ENCODE results near the gene ZFPL1. TPM values are rescaled to one million over a fixed set of nuclear protein-coding genes. Genes with fewer than 3 reads are reported as not detected.

Gene ZFPL1
- total RNA-seq, 1 donor from 2014 or later: 25.9 TPM

DNA sequence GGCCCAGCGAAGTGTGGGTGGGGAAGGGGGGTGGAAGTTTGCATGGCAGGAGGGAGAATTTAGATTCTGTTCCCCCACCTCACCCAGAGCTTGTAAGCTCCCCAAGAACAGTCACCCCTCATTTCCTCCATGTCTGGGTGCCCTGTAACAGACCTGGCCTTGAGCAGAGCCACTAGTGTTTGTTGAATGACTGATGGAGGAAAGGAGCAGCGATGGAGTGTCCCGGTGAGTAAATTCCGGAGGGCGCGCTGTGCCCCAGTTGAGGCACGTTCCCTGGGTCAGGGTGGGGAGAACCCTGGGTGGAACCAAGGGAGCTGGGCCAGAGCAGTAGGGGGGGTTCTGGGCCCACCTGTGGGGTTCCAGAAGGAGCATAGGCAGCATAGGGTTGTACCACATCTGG is 26.5 kb upstream of the ZFPL1 start:
- peaks cover 9% of the 10 kb centered on the region for H3K27me3 Mint-ChIP-seq (ENCODE audit: unreplicated experiment)
- no peak overlapping the region for H3K27ac Mint-ChIP-seq (ENCODE audit: unreplicated experiment)
- no peak for TF ChIP-seq CTCF (IDR thresholded peaks at IDR 0.05; ENCODE audit: unreplicated experiment)
- DNase-seq (ENCODE audit: low spot score): no peak
- H3K9me3 Mint-ChIP-seq (ENCODE audit: unreplicated experiment): no peaks in the 10 kb centered on the region
- no peaks in the 10 kb centered on the region for H3K36me3 Mint-ChIP-seq (ENCODE audit: low read depth, unreplicated experiment)
- H3K4me3 Mint-ChIP-seq (ENCODE audit: unreplicated experiment): no peak overlapping the region
- no peaks in the 10 kb centered on the region for H3K4me1 Mint-ChIP-seq (ENCODE audit: unreplicated experiment)

GRCh38 chr11:65058012-65058411 is 26.0 kb upstream of the ZFPL1 start:
- Mint-ChIP-seq H3K9me3 (ENCODE audit: unreplicated experiment) (no peaks in the 10 kb centered on the region), H3K27me3 (ENCODE audit: unreplicated experiment) (peaks cover 9% of the 10 kb centered on the region), H3K4me3 (ENCODE audit: unreplicated experiment) (no peak overlapping the region), H3K27ac (ENCODE audit: unreplicated experiment) (no peak overlapping the region), H3K36me3 (ENCODE audit: low read depth, unreplicated experiment) (no peaks in the 10 kb centered on the region), H3K4me1 (ENCODE audit: unreplicated experiment) (no peaks in the 10 kb centered on the region)
- no peak for DNase-seq (ENCODE audit: low spot score)
- TF ChIP-seq CTCF (IDR thresholded peaks at IDR 0.05; ENCODE audit: unreplicated experiment): no peak

- TF ChIP-seq CTCF (IDR thresholded peaks at IDR 0.05; ENCODE audit: unreplicated experiment): no peak
- DNase-seq (ENCODE audit: low spot score): no peak
- no peak within 1 kb of the TSS for H3K27ac Mint-ChIP-seq (ENCODE audit: unreplicated experiment)
- H3K27me3 Mint-ChIP-seq (ENCODE audit: unreplicated experiment): peaks cover 9% of the 10 kb centered on the region
- H3K36me3 Mint-ChIP-seq (ENCODE audit: low read depth, unreplicated experiment): no peaks in the 10 kb centered on the region
- H3K9me3 Mint-ChIP-seq (ENCODE audit: unreplicated experiment): no peaks in the 10 kb centered on the region
- no peak within 1 kb of the TSS for H3K4me3 Mint-ChIP-seq (ENCODE audit: unreplicated experiment)
- no peaks in the 10 kb centered on the region for H3K4me1 Mint-ChIP-seq (ENCODE audit: unreplicated experiment)
These were observed 25.5 kb upstream of the ZFPL1 start, which contains the start of gene NAALADL1 for GRCh38 chr11:65058419-65059054. Gene NAALADL1 (minus strand): TSS chr11:65058553. CDS start chr11:65058521, 32 bp downstream.

DNA sequence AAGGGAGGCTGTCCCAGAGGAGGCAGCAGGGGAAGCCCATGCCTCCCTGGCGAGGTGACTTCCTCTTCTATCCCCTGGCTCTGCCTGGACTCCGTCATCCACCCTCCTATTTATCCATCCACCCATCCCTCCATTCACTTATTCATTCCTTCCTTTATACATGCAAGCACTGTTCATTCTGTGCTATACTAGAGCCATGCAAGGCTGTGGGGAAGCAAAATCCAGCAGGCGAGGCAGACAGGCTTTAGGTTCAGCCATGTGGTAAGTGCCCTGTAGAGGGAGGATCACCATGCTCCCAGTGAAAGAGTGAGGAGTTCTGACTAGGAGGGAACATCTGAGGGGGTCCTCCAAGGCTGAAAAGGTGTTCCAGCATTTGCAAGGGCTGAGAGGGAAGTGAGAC is 24.5 kb upstream of the ZFPL1 start:
- no peak for DNase-seq (ENCODE audit: low spot score)
- TF ChIP-seq CTCF (IDR thresholded peaks at IDR 0.05; ENCODE audit: unreplicated experiment): no peak
- Mint-ChIP-seq H3K4me1 (ENCODE audit: unreplicated experiment) (no peaks in the 10 kb centered on the region), H3K9me3 (ENCODE audit: unreplicated experiment) (no peaks in the 10 kb centered on the region), H3K36me3 (ENCODE audit: low read depth, unreplicated experiment) (no peaks in the 10 kb centered on the region), H3K27me3 (ENCODE audit: unreplicated experiment) (peaks cover 11% of the 10 kb centered on the region), H3K4me3 (ENCODE audit: unreplicated experiment) (no peak overlapping the region), H3K27ac (ENCODE audit: unreplicated experiment) (no peak overlapping the region)

- DNase-seq (ENCODE audit: low spot score): no peak
- Mint-ChIP-seq H3K27ac (ENCODE audit: unreplicated experiment) (no peak overlapping the region), H3K9me3 (ENCODE audit: unreplicated experiment) (no peaks in the 10 kb centered on the region), H3K4me1 (ENCODE audit: unreplicated experiment) (no peaks in the 10 kb centered on the region), H3K27me3 (ENCODE audit: unreplicated experiment) (peaks cover 12% of the 10 kb centered on the region), H3K36me3 (ENCODE audit: low read depth, unreplicated experiment) (no peaks in the 10 kb centered on the region), H3K4me3 (ENCODE audit: unreplicated experiment) (no peak overlapping the region)
- TF ChIP-seq CTCF (IDR thresholded peaks at IDR 0.05; ENCODE audit: unreplicated experiment): no peak
These were observed 23.8 kb upstream of the ZFPL1 start for GRCh38 chr11:65059959-65060824.
